NCI-H128 (cell line): ENCODE data around the gene SCP2.

Experiments
- DNase-seq: peaks from one replicate; lab custom pipeline; 2025; ENCODE audit not compliant: unreplicated experiment; lab: John Stamatoyannopoulos, UW

Gene SCP2

DNA sequence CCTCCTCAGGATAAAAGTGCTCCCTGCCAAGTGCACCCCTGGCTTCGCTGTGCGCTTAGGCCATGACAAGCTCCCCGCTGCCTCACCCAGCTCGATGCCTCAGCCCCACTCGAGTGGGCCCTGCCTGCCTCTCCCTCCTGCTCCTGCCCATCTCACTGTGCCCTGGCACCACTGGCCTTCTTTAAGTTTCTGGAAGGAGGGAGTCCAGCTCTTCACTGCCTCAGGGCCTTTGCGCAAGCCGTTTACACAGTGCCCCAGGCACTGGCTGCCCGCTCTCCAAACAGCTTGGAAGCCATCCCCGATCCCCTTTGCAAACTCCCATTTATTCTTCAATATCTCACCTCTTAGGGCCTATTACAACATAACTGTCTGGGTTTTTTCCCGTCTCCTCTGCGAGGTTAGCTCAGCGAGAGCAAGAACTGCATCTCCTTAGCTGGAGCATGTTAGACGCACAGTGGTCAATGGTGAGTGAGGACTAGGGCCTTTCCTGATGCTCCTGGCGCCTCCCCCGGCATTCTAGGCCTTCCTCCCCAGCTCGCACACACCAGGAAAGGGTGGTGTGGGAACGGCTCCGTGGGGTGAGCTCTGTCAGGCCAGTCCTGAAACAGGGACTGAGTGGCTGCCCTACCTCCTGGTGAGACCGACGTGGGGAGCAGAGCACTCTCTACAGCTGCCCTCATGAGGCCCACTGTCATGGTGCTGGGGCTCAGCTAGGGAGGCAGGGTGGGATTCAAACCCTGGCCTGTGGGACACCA, 166.9 kb downstream of the SCP2 start:
- DNase-seq = no peak

GRCh38 chr1:53094533-53094919, 167.4 kb downstream of the SCP2 start:
- DNase-seq = no peak
